RPMI7951 (cell line): ENCODE data around the gene PTGES. TPM values are rescaled to one million over a fixed set of nuclear protein-coding genes. Genes with fewer than 3 reads are reported as not detected.

Experiments used
- DNase-seq: peaks from one replicate; pipeline ENCODE4 v3.0.0-alpha.2; 2012; ENCODE audit warnings: low read depth
- total RNA-seq: library from RNA; depleted of rRNA; stranded (reverse); fragments of >200 nt; shearing (Covaris generic); gene quantifications from 2 replicates; pipeline ENCODE4 v1.2.3, GENCODE V29; 2014

The PTGES gene
- total RNA-seq, 1 experiment from 2014 or later = 0.96 TPM

GRCh38 chr9:129717991-129718390 is 34.9 kb downstream of the PTGES start:
- DNase-seq = no peak

GRCh38 chr9:129716091-129716490 is 36.8 kb downstream of the PTGES start:
- no peak for DNase-seq

- no peak for DNase-seq
Measured at GRCh38 chr9:129714511-129715061, 38.3 kb downstream of the PTGES start.

- no peak for DNase-seq
Measured at GRCh38 chr9:129713402-129713679, 39.5 kb downstream of the PTGES start.

GRCh38 chr9:129712634-129713401 is 40.0 kb downstream of the PTGES start:
- no peak for DNase-seq

GRCh38 chr9:129710169-129710453 is 42.7 kb downstream of the PTGES start:
- DNase-seq = no peak

GRCh38 chr9:129709438-129710168 is 43.2 kb downstream of the PTGES start:
- no peak for DNase-seq

- DNase-seq = no peak
Measured at GRCh38 chr9:129708793-129709192, 44.0 kb downstream of the PTGES start.

GRCh38 chr9:129704807-129705206 is 48.0 kb downstream of the PTGES start:
- no peak for DNase-seq

GRCh38 chr9:129703667-129704355 is 49.0 kb downstream of the PTGES start:
- DNase-seq = no peak

GRCh38 chr9:129702589-129703520 is 50.0 kb downstream of the PTGES start:
- DNase-seq = peak; percentile 87

GRCh38 chr9:129701549-129701948 is 51.3 kb downstream of the PTGES start:
- DNase-seq = no peak

GRCh38 chr9:129701054-129701453 is 51.8 kb downstream of the PTGES start:
- no peak for DNase-seq

- DNase-seq = no peak
Measured at GRCh38 chr9:129698254-129698757, 54.5 kb downstream of the PTGES start.

GRCh38 chr9:129697656-129698253 is 55.1 kb downstream of the PTGES start:
- peak; percentile 24 for DNase-seq

- DNase-seq = peak; percentile 55
Measured at GRCh38 chr9:129696944-129697655, 55.7 kb downstream of the PTGES start.

GRCh38 chr9:129695870-129696269 is 57.0 kb downstream of the PTGES start:
- no peak for DNase-seq

- peak; percentile 64 for DNase-seq
Measured at GRCh38 chr9:129694243-129694646, 58.6 kb downstream of the PTGES start.

- no peak for DNase-seq
Measured at GRCh38 chr9:129693741-129694140, 59.1 kb downstream of the PTGES start.

GRCh38 chr9:129692534-129692933 is 60.3 kb downstream of the PTGES start:
- no peak for DNase-seq
